ENCODE results near the gene HDHD5.
A peak's percentile ranks its signal among the peaks of the same experiment; 100 is the strongest.

Gene HDHD5

GRCh38 chr22:17121233-17122195, 37.6 kb downstream of the HDHD5 start, which contains the start of gene TMEM121B:
TMEM121B (minus strand) TSS chr22:17121360; CDS start chr22:17121127, 233 bp downstream.
- no peak for TF ChIP-seq Cebpa-rat (IDR thresholded peaks at IDR 0.05)
- peak within 1 kb of the TSS; percentile 81 for H3K4me3 ChIP-seq
- peak within 1 kb of the TSS; percentile 66 for H3K9ac ChIP-seq
- peaks cover 49% of the 10 kb centered on the region for H3K4me1 ChIP-seq
- peak within 1 kb of the TSS; percentile 99 for H3K4me2 ChIP-seq
- peak within 1 kb of the TSS; percentile 35; the same call in 1 of the 2 replicates for H3K27ac ChIP-seq
- peaks cover 8% of the 10 kb centered on the region; the same call in 1 of the 2 replicates for H3K27me3 ChIP-seq
- peaks cover 43% of the 10 kb centered on the region for H4K20me1 ChIP-seq
- H3K36me3 ChIP-seq = no peaks in the 10 kb centered on the region
- no peaks in the 10 kb centered on the region for H3K9me3 ChIP-seq

- Histone ChIP-seq H3K36me3 (no peaks in the 10 kb centered on the region), H3K4me1 (peaks cover 56% of the 10 kb centered on the region), H4K20me1 (peaks cover 43% of the 10 kb centered on the region), H3K9me3 (no peaks in the 10 kb centered on the region), H3K4me3 (peak overlapping the region; percentile 81), H3K27me3 (peaks cover 8% of the 10 kb centered on the region; the same call in 1 of the 2 replicates), H3K4me2 (peak overlapping the region; percentile 99), H3K27ac (no peak overlapping the region), H3K9ac (peak overlapping the region; percentile 66; the same call in 1 of the 2 replicates)
- TF ChIP-seq Cebpa-rat (IDR thresholded peaks at IDR 0.05) = no peak
Measured at GRCh38 chr22:17120711-17121232, 38.3 kb downstream of the HDHD5 start.

GRCh38 chr22:17120281-17120680, 38.8 kb downstream of the HDHD5 start:
- Histone ChIP-seq H3K9me3 (no peaks in the 10 kb centered on the region), H3K27ac (no peak overlapping the region), H3K36me3 (no peaks in the 10 kb centered on the region), H3K27me3 (peaks cover 8% of the 10 kb centered on the region; the same call in 1 of the 2 replicates), H3K9ac (peak overlapping the region; percentile 66; the same call in 1 of the 2 replicates), H3K4me2 (peak overlapping the region; percentile 99), H3K4me3 (peak overlapping the region; percentile 81), H3K4me1 (peaks cover 61% of the 10 kb centered on the region), H4K20me1 (peaks cover 43% of the 10 kb centered on the region)
- no peak for TF ChIP-seq Cebpa-rat (IDR thresholded peaks at IDR 0.05)

- Histone ChIP-seq H3K27ac (no peak overlapping the region), H3K4me3 (peak overlapping the region; percentile 81; the same call in 1 of the 2 replicates), H3K4me2 (peak overlapping the region; percentile 99), H3K4me1 (peaks cover 68% of the 10 kb centered on the region), H3K9ac (no peak overlapping the region), H3K36me3 (no peaks in the 10 kb centered on the region), H3K27me3 (peaks cover 8% of the 10 kb centered on the region; the same call in 1 of the 2 replicates), H4K20me1 (peaks cover 48% of the 10 kb centered on the region), H3K9me3 (no peaks in the 10 kb centered on the region)
- no peak for TF ChIP-seq Cebpa-rat (IDR thresholded peaks at IDR 0.05)
Measured at GRCh38 chr22:17119481-17120202, 39.4 kb downstream of the HDHD5 start.

- 0 out of 2 replicates have a peak overlapping the region, but pooled peaks have one; percentile 6 for H3K4me3 ChIP-seq
- peaks cover 81% of the 10 kb centered on the region for H3K4me1 ChIP-seq
- peaks cover 54% of the 10 kb centered on the region for H4K20me1 ChIP-seq
- no peak for TF ChIP-seq Cebpa-rat (IDR thresholded peaks at IDR 0.05)
- H3K27me3 ChIP-seq = peaks cover 8% of the 10 kb centered on the region; the same call in 1 of the 2 replicates
- no peaks in the 10 kb centered on the region for H3K36me3 ChIP-seq
- peak overlapping the region; percentile 99 for H3K4me2 ChIP-seq
- H3K9ac ChIP-seq = peak overlapping the region; percentile 27; the same call in 1 of the 2 replicates
- peak overlapping the region; percentile 16; the same call in 1 of the 2 replicates for H3K27ac ChIP-seq
- no peaks in the 10 kb centered on the region for H3K9me3 ChIP-seq
Measured at GRCh38 chr22:17118342-17118741, 40.7 kb downstream of the HDHD5 start.

DNA sequence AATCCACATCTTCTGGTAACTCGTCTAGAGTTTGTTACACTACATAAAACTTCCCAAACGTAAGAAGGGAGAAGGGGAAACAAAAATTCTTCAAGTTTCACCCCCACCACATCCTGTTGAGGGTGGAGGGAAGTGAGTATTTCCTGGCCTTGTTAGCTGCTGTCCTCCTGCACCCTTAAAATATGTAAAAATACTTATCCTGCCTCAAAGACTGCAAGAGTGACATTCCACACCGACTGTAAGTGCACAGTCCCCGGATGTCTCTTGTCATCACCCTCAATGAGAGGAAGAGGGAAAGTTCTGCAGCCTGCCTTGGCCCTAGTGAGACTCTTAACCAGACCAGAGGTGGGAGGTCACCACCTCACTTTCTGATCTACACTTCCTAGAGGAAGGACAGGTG, 41.2 kb downstream of the HDHD5 start:
- Histone ChIP-seq H3K9ac (peak overlapping the region; percentile 27; the same call in 1 of the 2 replicates), H3K27ac (peak overlapping the region; percentile 16; the same call in 1 of the 2 replicates), H3K4me3 (0 out of 2 replicates have a peak overlapping the region, but pooled peaks have one; percentile 6), H3K4me1 (peaks cover 85% of the 10 kb centered on the region), H3K9me3 (no peaks in the 10 kb centered on the region), H3K36me3 (no peaks in the 10 kb centered on the region), H3K27me3 (peaks cover 8% of the 10 kb centered on the region; the same call in 1 of the 2 replicates), H3K4me2 (peak overlapping the region; percentile 99), H4K20me1 (peaks cover 54% of the 10 kb centered on the region)
- TF ChIP-seq Cebpa-rat (IDR thresholded peaks at IDR 0.05) = no peak

- Histone ChIP-seq H3K27ac (peak overlapping the region; percentile 61; the same call in 1 of the 2 replicates), H4K20me1 (peaks cover 55% of the 10 kb centered on the region), H3K36me3 (no peaks in the 10 kb centered on the region), H3K9me3 (no peaks in the 10 kb centered on the region), H3K4me3 (no peak overlapping the region), H3K9ac (peak overlapping the region; percentile 47; the same call in 1 of the 2 replicates), H3K4me2 (peak overlapping the region; percentile 99), H3K4me1 (peaks cover 90% of the 10 kb centered on the region), H3K27me3 (peaks cover 8% of the 10 kb centered on the region; the same call in 1 of the 2 replicates)
- no peak for TF ChIP-seq Cebpa-rat (IDR thresholded peaks at IDR 0.05)
Measured at GRCh38 chr22:17117400-17117799, 41.7 kb downstream of the HDHD5 start.

DNA sequence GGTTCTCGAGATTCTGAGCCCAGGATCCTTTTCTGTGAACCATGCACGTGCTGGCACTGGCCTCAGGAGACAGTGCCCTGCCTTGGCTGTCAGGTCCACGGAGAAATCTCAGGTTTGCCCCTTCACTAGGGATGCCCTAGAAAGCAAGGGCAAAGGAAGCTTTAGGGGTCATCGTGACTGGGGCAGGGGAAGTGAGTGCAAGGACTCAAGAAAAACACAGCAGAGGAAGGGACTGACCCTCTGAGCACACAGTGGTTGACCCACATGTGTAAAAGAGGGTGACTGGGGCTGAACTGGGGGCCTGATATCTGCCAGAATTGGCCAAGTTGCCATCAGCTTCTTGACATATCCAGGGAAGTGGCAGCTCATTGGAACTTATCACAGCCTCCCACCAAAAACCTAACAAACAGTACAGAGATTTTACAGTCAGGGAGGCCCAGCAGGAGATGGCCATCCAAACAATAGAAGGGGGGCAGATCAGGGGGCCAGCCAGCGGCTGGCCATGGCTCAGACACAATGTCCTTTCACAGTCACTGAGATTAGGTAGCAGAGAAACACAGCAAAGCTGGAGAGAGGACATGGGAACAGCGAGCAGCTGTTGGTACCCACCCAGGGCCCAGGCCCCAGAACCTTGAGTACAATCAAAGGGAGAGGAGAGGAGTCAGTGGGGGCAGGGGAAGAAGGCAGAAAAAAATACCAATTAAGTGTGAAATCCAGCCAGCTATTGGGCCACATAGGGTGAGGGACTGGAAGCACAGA, 42.3 kb downstream of the HDHD5 start:
- Histone ChIP-seq H3K4me1 (peaks cover 89% of the 10 kb centered on the region), H3K4me3 (no peak overlapping the region), H3K9me3 (no peaks in the 10 kb centered on the region), H3K4me2 (peak overlapping the region; percentile 99), H4K20me1 (peaks cover 58% of the 10 kb centered on the region), H3K9ac (peak overlapping the region; percentile 47; the same call in 1 of the 2 replicates), H3K36me3 (no peaks in the 10 kb centered on the region), H3K27ac (peak overlapping the region; percentile 61), H3K27me3 (peaks cover 7% of the 10 kb centered on the region; the same call in 1 of the 2 replicates)
- no peak for TF ChIP-seq Cebpa-rat (IDR thresholded peaks at IDR 0.05)
